Spleen (tissue), 7 donors: Measurements from ENCODE around the gene OPCML.
A peak's percentile ranks its signal among the peaks of the same experiment; 100 is the strongest.

Experiments
- CTCF ChIP-seq, 11 experiments: fragments of 200-600 bp in 7 of 11; fragments of 450-650 bp in 4 of 11; sonication (generic) in 4 of 11; IDR thresholded peaks in 8 of 11; conservative IDR thresholded peaks in 3 of 11; 1 replicate in 7 of 11; 2 replicates in 4 of 11; pipeline versions ENCODE4 v1.4.0 to v1.8.0; 2016 to 2021; ENCODE audit warnings: antibody characterized with exemption in 11 of 11, inconsistent platforms in 4 of 11, mild to moderate bottlenecking in 1 of 11
- POLR2A ChIP-seq, 3 donors: fragments of 450-650 bp; IDR thresholded peaks; one replicate each; pipeline ENCODE4 v1.5.1; 2017; ENCODE audit warnings: antibody characterized with exemption in 3 of 3, mild to moderate bottlenecking in 1 of 3
- POLR2AphosphoS5 ChIP-seq, 3 donors: sonication (generic); formaldehyde crosslinking; IDR thresholded peaks; one replicate each; pipeline ENCODE4 v1.5.1; 2017; ENCODE audit warnings: antibody characterized with exemption in 3 of 3
- donor health status: DM: no; HTN: no; CAD: no; lungs with moderate emphysema.
- donor health status: DM: no; HTN: no; CAD: no.
- donor health status: DM: no; HTN: no; CAD: no.

- no peak for TF ChIP-seq CTCF (IDR thresholded peaks at IDR 0.05 in 8 of 11, conservative IDR thresholded peaks at IDR 0.05 in 3 of 11)
- TF ChIP-seq POLR2A (IDR thresholded peaks at IDR 0.05), result no peak
- TF ChIP-seq POLR2AphosphoS5 (IDR thresholded peaks at IDR 0.05), result peak in 1 of 3 donors; percentile 31
Measured at GRCh38 chr11:132464003-132464342, 1068.3 kb downstream of the OPCML start.
